Activated naive CD4-positive, alpha-beta T cell treated with anti-CD3 and anti-CD28 coated beads, Interleukin-2, amount 50 U/mL, for 72 hours (primary cell): ENCODE measurements around the gene NIPA2. TPM values are rescaled to one million over a fixed set of nuclear protein-coding genes. Genes with fewer than 3 reads are reported as not detected.

Experiments used
- ATAC-seq, 2 donors: fragments of 150-1000 bp; cut with Tn5 transposase; 2 replicates each; pipeline ENCODE4 v1.10.0; 2021; ENCODE audit warnings: mild to moderate bottlenecking in 2 of 2, moderate library complexity in 2 of 2
- DNase-seq, 2 donors: peaks; one replicate each; pipeline ENCODE4 v3.0.0; 2021 to 2022; ENCODE audit warnings: low spot score in 2 of 2
- H3K27ac Mint-ChIP-seq, 2 donors: one replicate each; pipeline ENCODE4 v1.8.0; 2022; ENCODE audit warnings: mild to moderate bottlenecking in 2 of 2, mixed read lengths in 2 of 2
- H3K36me3 Mint-ChIP-seq, 2 donors: one replicate each; pipeline ENCODE4 v1.8.0; 2022; ENCODE audit warnings: mixed read lengths in 2 of 2
- H3K9me3 Mint-ChIP-seq, 2 donors: one replicate each; pipeline ENCODE4 v1.8.0; 2022; ENCODE audit warnings: mixed read lengths in 2 of 2
- total RNA-seq, 2 donors: library from RNA; stranded (reverse); gene quantifications; one replicate each; pipeline ENCODE4 v1.2.3, GENCODE V29; 2022

Gene NIPA2
- total RNA-seq, 2 donors from 2014 or later: 48.6 to 54.6 TPM

DNA sequence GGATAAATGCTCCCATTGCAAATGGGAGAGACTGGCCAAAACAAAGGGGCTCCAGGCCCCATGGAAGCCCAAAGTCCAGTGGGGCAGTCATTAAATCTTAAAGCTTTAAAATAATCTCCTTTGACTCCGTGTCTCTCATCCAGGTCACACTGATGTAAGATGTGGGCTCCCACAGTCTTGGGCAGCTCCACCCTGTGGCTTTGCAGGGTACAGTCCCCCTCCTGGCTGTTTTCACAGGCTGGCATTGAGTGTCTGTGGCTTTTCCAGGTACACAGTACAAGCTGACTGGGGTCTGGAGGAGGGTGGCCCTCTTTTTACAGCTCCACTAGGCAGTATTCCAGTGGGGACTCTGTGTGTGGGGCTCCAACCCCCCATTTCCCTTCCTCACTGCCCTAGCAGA lies 45.9 kb downstream of the NIPA2 start:
- no peak for ATAC-seq
- H3K27ac Mint-ChIP-seq: no peak overlapping the region
- no peak for DNase-seq
- H3K9me3 Mint-ChIP-seq: no peaks in the 10 kb centered on the region
- H3K36me3 Mint-ChIP-seq: peaks cover 7 to 8% of the 10 kb centered on the region in 2 donors

DNA sequence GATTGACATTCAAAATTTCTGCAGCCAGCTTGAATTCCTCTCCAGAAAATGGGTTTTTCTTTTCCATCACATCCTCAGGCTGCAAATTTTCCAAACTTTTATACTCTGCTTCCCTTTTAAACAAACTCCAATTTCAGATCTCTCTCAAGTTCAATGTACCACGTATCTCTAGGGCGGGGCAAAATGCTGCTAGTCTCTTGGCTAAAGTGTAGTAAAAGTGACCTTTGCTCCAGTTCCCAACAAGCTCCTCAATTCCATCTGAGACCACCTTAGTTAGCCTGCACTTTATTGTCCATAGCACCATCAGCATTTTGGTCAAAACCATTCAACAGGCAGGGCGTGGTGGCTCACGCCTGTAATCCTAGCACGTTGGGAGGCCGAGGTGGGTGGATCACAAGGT lies 46.7 kb downstream of the NIPA2 start:
- H3K9me3 Mint-ChIP-seq: no peaks in the 10 kb centered on the region
- H3K36me3 Mint-ChIP-seq: peaks cover 7 to 8% of the 10 kb centered on the region in 2 donors
- ATAC-seq (no peak), DNase-seq (no peak)
- H3K27ac Mint-ChIP-seq: no peak overlapping the region

DNA sequence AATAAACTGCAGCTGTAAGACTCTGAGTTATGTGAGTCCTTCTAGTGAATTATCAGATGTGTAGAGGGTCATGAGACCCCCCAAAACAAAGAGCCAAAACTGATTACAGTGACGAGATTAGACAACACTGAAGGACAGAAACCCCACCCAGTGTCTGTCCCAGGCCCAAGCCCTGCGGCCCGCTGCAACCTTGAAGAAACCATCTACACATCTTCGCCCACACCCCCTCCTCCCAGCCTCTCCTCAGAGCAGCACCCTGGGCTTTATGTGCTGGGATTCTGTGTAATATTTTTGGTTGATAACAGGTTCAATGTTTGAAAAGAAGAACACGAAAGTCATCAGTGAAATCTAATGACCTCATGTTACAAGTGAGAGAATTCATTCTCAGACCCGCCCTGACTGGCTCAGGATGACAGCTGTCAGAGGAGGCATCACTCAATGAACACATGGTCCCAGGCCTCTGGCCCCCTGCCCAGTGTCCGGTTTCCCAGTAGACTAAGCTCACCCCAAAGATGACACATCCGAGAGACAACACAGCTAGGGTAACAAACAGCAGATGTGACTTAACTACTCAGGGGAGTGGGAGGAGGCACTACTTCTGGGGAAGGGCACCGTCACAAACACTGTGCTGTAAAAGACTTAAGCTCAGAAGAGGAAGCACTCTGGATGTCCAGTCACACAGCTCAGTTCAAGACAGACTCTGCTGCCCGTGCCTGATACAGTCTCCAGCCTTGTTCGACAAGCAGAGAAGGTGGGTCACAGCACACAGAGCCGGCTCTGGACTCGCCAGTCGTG lies 48.9 kb downstream of the NIPA2 start:
- Mint-ChIP-seq H3K9me3 (no peaks in the 10 kb centered on the region), H3K27ac (no peak overlapping the region), H3K36me3 (no peaks in the 10 kb centered on the region)
- ATAC-seq (no peak), DNase-seq (no peak)

DNA sequence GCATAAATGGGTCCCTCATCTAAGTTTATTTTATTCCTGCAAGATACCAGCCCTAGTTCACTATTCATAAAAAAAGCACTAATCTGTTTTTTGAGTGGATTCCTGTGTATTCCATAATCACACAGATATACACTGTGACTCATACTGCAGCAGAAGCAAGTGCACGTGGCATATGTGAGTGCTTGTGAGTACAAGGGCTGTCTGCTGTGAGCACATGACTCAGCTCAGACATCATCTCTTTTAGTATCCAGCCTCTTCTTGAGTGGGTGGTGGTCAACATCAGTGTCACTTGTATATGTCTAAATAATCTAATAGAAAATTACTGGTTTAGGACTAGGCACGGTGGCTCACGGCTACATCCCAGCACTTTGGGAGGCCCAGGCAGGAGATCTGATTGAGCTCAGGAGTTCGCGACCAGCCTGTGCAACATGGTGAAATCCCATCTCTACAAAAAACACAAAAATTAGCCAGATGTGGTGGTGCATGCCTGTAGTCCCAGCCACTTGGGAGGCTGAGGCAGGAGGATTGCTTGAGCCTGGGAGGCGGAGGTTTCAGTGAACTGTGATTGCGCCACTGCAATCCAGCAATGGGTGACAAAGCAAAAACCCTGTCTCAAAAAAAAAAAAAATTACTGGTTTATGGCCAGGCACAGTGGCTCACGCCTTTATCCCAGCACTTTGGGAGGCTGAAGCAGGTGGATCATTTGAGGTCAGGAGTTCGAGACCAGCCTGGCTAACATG lies 49.8 kb downstream of the NIPA2 start:
- DNase-seq: no peak
- Mint-ChIP-seq H3K36me3 (no peaks in the 10 kb centered on the region), H3K27ac (no peak overlapping the region), H3K9me3 (no peaks in the 10 kb centered on the region)
- ATAC-seq: no peak

DNA sequence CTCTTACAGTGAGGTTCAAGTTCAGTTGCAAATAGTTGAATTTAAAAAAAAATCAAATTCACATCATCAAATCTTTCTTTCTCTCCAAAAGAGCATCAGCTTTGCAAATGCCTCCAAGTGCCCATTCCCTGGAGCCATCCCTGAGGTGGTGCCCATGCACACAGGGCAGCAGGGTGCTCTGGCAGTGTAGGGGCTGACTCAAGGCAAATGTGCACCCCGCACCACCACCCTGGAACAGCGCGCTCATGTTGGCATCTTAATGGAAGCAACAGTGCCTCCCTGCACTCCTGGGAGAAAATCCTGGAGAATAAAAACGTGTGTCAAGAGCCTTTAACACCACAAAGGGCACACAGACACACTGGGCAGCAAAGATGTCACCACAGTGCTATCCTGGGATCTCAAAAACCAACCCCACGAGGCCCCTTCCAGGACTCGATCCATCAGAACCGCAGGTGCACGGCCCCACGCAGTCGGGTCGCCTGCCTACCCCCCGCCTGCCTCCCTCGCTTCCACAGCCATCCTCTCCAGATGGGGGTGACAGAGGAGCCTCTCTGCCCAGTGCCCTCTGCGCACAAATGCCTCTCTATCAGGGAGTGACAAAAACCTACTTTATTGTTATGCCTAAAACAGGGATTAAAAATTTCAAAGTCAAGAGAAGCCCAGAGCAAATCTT lies 50.8 kb downstream of the NIPA2 start:
- no peaks in the 10 kb centered on the region for H3K36me3 Mint-ChIP-seq
- no peaks in the 10 kb centered on the region for H3K9me3 Mint-ChIP-seq
- no peak for ATAC-seq
- DNase-seq: no peak
- H3K27ac Mint-ChIP-seq: peak overlapping the region in 1 of 2 donors; percentile 79

DNA sequence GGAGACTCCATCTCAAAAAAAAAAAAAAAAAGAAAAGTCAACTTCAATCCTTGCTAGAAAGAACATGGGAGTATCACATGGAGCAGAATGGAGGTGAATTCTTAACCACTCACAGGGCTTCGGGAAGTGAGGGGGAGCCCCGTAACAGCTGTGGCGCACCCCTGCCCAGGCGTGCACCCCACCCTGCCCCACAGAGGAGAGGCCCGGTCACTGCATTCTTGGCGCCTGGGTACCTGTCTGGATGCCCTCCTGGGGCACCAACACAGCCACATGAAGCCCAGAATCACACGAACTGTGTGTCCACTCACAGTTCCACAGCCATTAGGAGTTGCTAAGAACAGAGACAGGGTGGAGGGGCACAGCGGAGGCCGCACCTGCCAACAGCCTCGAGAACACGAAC lies 51.8 kb downstream of the NIPA2 start:
- Mint-ChIP-seq H3K9me3 (no peaks in the 10 kb centered on the region), H3K27ac (no peak overlapping the region), H3K36me3 (no peaks in the 10 kb centered on the region)
- ATAC-seq (no peak), DNase-seq (no peak)

DNA sequence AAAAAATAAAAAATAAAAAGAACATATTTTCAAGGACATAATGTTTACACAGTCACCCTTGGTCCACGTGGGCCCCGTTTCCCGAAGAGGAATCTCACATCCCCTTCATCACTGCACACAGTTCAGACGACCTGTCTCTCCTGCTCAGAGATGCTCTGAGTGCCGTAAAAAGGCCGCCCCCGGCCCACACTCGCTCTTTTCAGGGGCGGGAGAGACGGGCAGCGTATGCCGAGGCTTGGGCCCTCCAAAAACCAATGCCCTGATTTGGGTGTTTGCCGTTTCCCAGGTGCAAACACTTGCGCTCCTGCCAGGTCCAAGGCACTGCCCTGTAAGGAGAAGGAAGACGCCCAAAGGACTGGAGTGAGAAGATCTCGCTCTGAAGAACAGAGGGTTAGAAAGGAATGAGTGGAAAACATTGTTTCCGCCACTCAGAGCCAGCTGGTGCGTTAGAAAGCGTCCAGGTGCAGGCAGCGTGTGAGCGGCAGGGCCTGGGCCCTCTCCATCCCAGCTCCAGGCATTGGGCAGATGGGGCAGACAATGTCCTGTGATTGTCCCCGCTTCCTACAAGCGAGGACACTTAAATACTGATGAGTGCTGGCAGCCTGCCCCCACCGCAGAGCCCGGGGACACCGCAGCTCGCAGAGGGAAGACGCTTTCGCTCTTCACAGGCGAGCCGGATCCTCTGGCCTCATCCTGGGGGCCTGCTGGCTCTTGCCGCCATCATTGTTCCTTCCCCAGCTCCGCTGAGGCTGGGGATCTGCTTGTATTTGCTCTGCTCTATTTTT lies 53.2 kb downstream of the NIPA2 start:
- Mint-ChIP-seq H3K9me3 (no peaks in the 10 kb centered on the region), H3K27ac (no peak overlapping the region), H3K36me3 (no peaks in the 10 kb centered on the region)
- ATAC-seq: no peak
- DNase-seq: no peak

DNA sequence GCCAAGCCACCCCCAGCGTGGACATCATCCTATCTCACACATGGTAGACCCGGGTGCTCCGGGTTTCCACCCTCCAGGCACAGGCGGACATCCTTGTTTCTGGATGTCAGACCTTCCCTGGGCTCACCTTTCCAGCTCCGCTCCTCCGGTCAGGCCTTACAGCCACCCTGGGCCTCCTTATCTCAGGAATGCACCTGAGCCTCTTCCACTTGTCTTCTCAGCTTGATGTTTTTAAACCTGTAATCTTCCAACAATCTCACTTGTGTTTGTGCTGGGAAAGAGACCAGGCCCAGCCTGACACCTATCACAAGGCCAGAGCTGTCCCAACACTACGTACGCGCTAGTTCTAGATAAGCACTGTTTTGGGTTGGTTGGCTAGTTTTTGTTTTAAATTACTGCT lies 53.9 kb downstream of the NIPA2 start:
- DNase-seq (no peak), ATAC-seq (no peak)
- Mint-ChIP-seq H3K9me3 (no peaks in the 10 kb centered on the region), H3K36me3 (no peaks in the 10 kb centered on the region), H3K27ac (peak overlapping the region in 1 of 2 donors; percentile 1)

DNA sequence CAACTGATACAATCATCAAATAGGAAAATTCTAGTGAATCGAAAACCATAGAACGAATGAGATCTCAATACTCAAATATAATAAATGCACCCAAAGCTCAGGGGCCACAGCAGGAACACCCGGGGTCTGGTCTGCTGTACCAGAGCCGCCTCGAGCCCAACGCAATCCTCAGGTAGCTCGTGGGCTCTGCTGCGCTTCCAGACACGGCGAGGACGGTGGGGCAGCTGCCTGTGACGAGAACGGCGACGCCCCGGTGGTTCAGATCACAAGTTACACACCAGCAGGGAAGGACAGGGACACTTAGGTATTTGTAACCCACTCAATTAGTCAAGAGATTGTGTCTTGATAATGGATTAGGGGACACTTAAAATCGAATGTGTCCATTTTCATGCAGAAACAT lies 54.6 kb downstream of the NIPA2 start:
- DNase-seq: no peak
- ATAC-seq: no peak
- Mint-ChIP-seq H3K36me3 (no peaks in the 10 kb centered on the region), H3K9me3 (no peaks in the 10 kb centered on the region), H3K27ac (peak overlapping the region in 1 of 2 donors; percentile 1)

DNA sequence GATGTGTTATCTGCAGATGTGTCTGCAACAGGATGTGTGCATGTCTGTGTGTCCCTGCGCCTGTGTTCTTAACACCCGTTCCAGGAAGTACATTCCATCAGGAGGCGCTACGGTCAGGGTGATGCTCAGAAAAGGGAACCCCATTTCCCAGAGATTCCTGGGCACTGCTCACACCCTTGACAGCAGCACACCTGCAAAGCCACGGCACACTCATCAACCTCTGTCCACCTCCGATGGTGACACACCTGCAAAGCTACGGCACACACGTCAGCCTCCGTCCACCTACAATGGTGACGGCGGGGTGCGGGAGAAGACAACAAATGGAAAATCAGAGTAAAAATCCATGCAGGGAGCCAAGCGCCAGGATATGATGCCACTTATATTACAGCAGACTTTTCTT lies 55.4 kb downstream of the NIPA2 start:
- no peak for DNase-seq
- H3K27ac Mint-ChIP-seq: no peak overlapping the region
- H3K9me3 Mint-ChIP-seq: no peaks in the 10 kb centered on the region
- H3K36me3 Mint-ChIP-seq: no peaks in the 10 kb centered on the region
- ATAC-seq: no peak

DNA sequence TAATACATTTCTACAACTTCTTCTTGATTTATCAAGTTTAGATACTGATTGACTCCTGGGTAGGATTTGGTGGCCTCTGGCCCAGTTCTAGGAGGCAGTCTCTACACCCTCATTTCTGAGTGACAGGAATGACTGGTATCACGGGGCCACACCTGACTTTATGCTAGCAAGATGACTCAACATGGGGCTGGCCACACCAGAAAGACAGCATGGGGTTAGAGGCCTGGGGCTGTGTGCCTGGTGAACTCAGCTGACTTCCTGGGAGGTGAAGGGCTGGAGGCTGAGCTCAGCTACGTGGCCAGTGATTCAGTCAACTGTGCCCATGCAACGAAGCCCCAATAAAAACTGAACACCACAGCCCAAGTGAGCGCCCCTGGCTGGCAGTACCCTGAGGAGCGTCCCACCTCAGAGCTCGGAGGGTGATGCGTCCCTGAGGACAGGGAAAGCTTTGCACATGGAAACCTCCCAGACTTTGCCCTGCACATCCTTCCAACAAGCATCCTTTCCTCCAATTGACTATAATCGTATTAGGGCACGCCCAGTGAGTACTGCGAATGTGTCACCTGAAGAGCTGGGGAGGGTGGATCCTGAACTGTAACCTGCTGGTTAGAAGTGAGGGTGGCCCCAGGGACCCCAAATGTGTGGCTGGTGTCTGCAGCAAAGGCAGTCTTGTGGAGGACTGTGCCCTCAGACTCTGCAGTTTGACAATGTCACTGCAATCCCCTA lies 57.2 kb downstream of the NIPA2 start:
- no peaks in the 10 kb centered on the region for H3K9me3 Mint-ChIP-seq
- H3K27ac Mint-ChIP-seq: peak overlapping the region in 1 of 2 donors; percentile 79
- peaks cover 0 to 11% of the 10 kb centered on the region in 2 donors for H3K36me3 Mint-ChIP-seq
- ATAC-seq (peak; percentile 96 to 99), DNase-seq (peak in 1 of 2 donors; percentile 51)

DNA sequence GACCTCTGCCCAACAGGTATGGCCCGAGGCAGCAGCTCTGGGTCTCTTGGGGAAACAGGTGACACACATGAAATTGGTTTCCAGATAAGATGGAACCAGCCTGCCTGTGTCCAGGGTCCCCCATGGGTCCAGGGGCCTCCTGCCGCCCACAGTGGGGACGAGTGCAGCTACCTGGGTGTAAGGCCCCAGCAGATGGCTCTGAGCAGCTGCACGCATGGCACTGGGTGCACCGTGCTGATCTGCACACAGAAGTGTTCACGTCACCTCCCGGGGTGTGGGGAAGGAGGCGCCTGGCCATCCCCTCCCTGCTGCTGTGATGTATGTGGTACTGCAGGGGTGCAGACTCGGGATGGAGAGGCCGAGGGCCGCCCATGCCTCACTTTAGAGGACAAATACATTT lies 63.6 kb downstream of the NIPA2 start:
- Mint-ChIP-seq H3K27ac (no peak overlapping the region), H3K9me3 (no peaks in the 10 kb centered on the region), H3K36me3 (peaks cover 0 to 11% of the 10 kb centered on the region in 2 donors)
- ATAC-seq (no peak), DNase-seq (no peak)

DNA sequence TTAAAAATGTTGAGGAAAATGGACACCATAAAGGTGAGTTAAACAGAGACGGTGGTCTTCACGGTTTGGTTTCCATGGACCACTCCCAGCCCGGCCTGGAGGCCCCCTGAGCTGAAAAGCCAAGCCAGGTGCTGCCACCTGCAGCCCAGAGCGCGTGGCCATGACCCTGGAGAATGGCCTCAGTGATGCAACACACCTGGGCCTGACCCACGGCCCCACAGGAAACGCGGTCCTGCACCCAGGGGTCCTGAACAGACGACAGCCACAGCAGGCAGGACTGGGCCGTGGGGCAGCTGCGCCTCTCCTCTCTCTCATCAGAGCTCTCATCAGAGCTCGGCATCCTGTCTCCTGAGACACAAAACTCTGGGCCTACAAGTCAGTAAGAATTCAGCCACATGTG lies 64.1 kb downstream of the NIPA2 start:
- ATAC-seq (no peak), DNase-seq (no peak)
- H3K36me3 Mint-ChIP-seq: peaks cover 0 to 11% of the 10 kb centered on the region in 2 donors
- peak overlapping the region in 1 of 2 donors; percentile 22 for H3K27ac Mint-ChIP-seq
- H3K9me3 Mint-ChIP-seq: no peaks in the 10 kb centered on the region

DNA sequence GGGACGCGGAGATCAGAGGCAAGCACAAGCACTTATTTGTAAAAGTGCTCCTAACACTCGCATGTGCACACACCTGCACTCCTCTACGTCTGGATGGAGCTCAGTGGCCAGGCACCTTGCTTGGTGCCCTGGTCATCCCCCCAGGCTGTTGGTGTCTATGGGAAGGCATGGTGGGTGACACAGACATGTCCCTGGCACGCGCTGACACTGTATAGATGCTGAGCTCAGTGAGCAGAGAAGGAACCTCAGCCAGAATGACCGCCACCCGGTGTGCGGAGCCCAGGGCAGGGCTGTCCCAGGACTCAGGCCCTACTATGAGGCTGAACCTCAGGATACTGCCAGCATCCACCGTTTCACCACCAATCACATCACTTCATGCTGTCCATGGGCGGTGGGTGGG lies 64.5 kb downstream of the NIPA2 start:
- Mint-ChIP-seq H3K27ac (peak overlapping the region in 1 of 2 donors; percentile 22), H3K9me3 (no peaks in the 10 kb centered on the region), H3K36me3 (peaks cover 0 to 11% of the 10 kb centered on the region in 2 donors)
- no peak for ATAC-seq
- DNase-seq: no peak

DNA sequence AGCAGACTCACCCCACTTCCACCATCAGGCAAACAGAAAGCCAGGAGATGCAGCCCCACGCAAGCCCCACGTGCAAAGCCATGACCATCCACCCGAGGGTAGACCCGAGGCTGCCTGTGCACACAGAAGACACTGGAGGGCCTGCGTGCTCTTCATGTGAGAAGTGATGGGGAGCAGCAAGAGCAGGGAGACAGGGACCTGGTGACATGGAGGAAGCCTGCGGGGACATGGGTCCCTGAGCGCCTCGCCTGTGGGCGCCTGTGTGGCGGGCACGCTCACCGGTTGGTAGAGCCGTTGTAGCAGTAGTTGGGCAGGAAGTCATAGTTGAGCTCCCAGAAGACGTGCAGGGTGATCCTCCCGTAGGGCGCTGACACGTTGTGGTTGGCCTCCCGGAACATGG lies 65.0 kb downstream of the NIPA2 start:
- ATAC-seq (no peak), DNase-seq (no peak)
- Mint-ChIP-seq H3K36me3 (peaks cover 0 to 11% of the 10 kb centered on the region in 2 donors), H3K27ac (no peak overlapping the region), H3K9me3 (no peaks in the 10 kb centered on the region)

DNA sequence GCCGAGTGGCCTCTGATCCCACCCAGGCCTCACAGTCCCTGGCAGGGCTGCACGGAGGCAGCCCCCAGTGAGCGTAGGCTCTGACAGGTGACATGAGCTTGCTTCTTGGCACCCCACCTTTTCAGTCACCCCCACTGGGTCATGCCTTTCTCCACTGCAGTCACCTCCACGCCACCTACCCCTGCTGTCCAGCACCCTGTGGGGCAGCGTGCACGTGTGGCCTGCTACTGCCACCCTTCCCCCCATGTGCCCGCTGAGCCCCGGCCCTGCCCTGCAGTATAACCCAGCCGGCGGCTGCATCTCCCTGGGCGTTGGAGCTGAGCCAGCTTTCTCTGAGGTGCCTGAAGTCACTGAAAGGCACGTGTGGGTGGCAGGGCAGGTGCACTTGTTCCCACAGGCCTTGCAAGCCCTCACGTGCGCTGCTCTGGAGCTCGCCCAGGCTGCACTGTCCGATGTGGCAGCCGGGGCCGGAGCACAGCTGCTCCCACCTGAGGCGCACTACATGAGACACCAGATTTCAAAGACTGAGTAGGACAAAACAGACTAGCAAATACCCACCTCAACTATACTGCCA lies 65.6 kb downstream of the NIPA2 start:
- ATAC-seq: no peak
- Mint-ChIP-seq H3K9me3 (no peaks in the 10 kb centered on the region), H3K36me3 (peaks cover 0 to 11% of the 10 kb centered on the region in 2 donors), H3K27ac (no peak overlapping the region)
- DNase-seq: no peak
